Measurements from ENCODE around the gene TMEM39B. TPM values are rescaled to one million over a fixed set of nuclear protein-coding genes. Genes with fewer than 3 reads are reported as not detected.

TMEM39B gene
- total RNA-seq, 4 donors from 2014 or later = 1.7 to 5.4 (median 2.9) TPM

DNA sequence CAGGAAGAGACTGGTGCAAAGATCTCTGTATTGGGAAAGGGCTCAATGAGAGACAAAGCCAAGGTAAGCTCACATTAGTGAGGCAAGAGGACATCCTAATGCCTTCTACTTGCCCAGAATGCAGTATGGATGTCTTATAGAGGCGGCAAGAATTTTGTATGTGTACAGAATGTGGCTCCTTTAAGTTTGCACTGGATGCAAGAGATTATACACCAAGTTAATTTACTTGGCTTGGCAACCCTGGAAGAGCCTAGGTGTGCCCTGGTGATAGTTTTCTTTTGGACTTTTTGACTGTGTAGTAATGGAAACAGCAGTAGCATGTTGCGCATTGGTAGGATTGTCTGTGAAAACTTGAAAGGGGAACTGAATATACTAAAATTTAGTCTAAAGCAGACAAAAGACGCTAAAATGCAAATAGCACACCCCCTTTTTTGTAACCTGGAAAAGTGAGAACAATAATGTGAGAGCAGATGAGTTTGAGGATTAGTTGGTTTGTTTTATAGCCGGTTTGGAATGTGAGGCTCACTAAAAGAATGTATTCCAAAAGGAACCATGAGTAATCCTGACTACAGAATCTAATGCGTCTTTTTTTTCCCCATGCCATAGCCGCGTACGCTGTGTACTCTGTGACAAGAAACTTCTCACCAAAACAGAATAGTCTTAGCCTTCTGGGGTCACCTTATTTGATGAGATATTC, 41.0 kb upstream of the TMEM39B start:
- Histone ChIP-seq H3K27me3 (no peaks in the 10 kb centered on the region), H3K9me3 (no peaks in the 10 kb centered on the region), H3K27ac (peak overlapping the region; percentile 79 to 83 (median 81)), H3K4me1 (peaks cover 9 to 80% (median 20%) of the 10 kb centered on the region in 3 donors), H3K36me3 (peaks cover 6 to 52% of the 10 kb centered on the region in 2 donors), H3K4me3 (peak overlapping the region in 1 of 2 donors; percentile 9)
- peak; percentile 45 for TF ChIP-seq POLR2AphosphoS5 (IDR thresholded peaks at IDR 0.05)
- no peak for TF ChIP-seq EP300 (IDR thresholded peaks at IDR 0.05)
- peak; percentile 87 for ATAC-seq
- 31 to 69% methylated on average over 8 of the region's 8 CpGs for WGBS, 2 donors (ENCODE audit: low coverage in 1 of 2)

DNA sequence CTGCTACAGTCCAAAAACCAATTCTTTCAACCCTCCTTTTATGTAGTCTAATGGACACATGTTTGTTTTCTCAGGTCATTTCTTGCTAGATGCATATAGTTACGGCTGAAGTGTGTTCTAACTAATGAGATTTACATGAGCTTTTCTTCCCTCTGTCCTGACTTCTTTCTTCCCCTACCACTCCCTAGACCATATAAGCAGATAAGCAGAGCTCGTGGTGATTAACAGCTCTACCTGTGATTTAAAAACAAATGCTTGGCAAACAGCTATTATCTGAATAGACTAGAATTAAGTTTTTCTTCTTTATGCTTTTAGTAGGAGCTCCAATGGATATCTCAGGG, 40.5 kb upstream of the TMEM39B start:
- Histone ChIP-seq H3K36me3 (peaks cover 6 to 57% of the 10 kb centered on the region in 2 donors), H3K9me3 (no peaks in the 10 kb centered on the region), H3K4me1 (peaks cover 9 to 75% (median 17%) of the 10 kb centered on the region in 3 donors)

DNA sequence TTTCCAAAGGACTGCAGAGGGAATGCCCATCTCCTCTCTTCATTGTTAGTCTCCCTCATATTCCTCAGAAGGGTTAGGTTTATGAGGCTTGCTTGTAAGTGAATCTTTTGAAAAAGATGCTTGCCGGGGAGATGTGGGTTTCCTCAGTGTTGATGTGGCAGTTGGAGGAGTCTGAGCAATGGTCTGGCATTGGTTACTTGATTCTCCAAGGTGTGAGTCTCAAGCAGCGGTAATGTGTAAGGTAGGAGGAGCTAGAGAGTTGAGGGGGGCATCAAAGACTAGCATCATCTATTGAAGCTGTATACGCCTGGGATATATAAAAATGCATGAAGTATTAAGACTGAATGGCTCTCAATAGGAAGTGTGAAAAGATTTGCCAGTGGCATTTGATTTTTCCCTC, 37.6 kb upstream of the TMEM39B start:
- H3K27ac ChIP-seq = peak overlapping the region in 1 of 4 donors; percentile 22
- H3K4me3 ChIP-seq = no peak overlapping the region
- H3K27me3 ChIP-seq = no peaks in the 10 kb centered on the region
- TF ChIP-seq POLR2AphosphoS5 (IDR thresholded peaks at IDR 0.05) = no peak
- peaks cover 9 to 85% of the 10 kb centered on the region in 2 donors for H3K36me3 ChIP-seq
- H3K9me3 ChIP-seq = no peaks in the 10 kb centered on the region
- peaks cover 4 to 59% (median 9%) of the 10 kb centered on the region in 3 donors for H3K4me1 ChIP-seq
- WGBS, 2 donors (ENCODE audit: low coverage in 1 of 2) = 67 to 90% methylated on average over 3 of the region's 3 CpGs
- no peak for ATAC-seq

More for the DNA sequence above, 40.5 kb upstream of the TMEM39B start:
- peak; percentile 41 for ATAC-seq
- Histone ChIP-seq H3K27me3 (no peaks in the 10 kb centered on the region), H3K27ac (peak overlapping the region; percentile 79 to 83 (median 81)), H3K4me3 (peak overlapping the region in 1 of 2 donors; percentile 9)
- 21 to 35% methylated on average over 2 of the region's 2 CpGs for WGBS, 2 donors (ENCODE audit: low coverage in 1 of 2)
- no peak for TF ChIP-seq POLR2A (IDR thresholded peaks at IDR 0.05)
- TF ChIP-seq EP300 (IDR thresholded peaks at IDR 0.05) = no peak
- TF ChIP-seq, protein P1, sequence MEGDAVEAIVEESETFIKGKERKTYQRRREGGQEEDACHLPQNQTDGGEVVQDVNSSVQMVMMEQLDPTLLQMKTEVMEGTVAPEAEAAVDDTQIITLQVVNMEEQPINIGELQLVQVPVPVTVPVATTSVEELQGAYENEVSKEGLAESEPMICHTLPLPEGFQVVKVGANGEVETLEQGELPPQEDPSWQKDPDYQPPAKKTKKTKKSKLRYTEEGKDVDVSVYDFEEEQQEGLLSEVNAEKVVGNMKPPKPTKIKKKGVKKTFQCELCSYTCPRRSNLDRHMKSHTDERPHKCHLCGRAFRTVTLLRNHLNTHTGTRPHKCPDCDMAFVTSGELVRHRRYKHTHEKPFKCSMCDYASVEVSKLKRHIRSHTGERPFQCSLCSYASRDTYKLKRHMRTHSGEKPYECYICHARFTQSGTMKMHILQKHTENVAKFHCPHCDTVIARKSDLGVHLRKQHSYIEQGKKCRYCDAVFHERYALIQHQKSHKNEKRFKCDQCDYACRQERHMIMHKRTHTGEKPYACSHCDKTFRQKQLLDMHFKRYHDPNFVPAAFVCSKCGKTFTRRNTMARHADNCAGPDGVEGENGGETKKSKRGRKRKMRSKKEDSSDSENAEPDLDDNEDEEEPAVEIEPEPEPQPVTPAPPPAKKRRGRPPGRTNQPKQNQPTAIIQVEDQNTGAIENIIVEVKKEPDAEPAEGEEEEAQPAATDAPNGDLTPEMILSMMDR (IDR thresholded peaks at IDR 0.05) = no peak
- TF ChIP-seq POLR2AphosphoS5 (IDR thresholded peaks at IDR 0.05) = no peak

DNA sequence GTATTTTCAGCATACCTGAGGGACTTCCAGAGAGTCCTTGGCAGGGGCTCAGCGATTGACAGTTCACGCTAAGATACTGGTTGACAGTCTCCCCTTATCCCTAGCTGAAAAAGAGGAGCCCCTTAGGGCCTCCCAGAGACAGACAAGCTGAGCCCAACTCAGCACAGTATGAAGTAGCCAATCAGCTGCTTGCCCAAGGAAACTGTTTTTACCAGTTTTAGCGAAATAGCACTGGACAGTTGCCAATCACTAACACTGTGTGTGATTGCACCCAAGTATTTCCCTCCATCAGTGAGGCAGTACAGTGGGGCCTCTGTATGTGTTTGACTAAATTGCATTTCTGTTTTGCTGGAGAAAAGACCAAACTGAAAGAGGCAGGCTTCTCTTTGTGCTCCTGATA, 32.0 kb upstream of the TMEM39B start:
- TF ChIP-seq POLR2A (IDR thresholded peaks at IDR 0.05) = no peak
- TF ChIP-seq, protein P1 (IDR thresholded peaks at IDR 0.05) = no peak
- no peak for TF ChIP-seq EP300 (IDR thresholded peaks at IDR 0.05)
- TF ChIP-seq POLR2AphosphoS5 (IDR thresholded peaks at IDR 0.05) = no peak
- Histone ChIP-seq H3K27ac (no peak overlapping the region), H3K4me3 (no peak overlapping the region), H3K36me3 (peaks cover 6 to 77% of the 10 kb centered on the region in 2 donors), H3K4me1 (peaks cover 0 to 18% (median 0%) of the 10 kb centered on the region in 3 donors), H3K27me3 (no peaks in the 10 kb centered on the region), H3K9me3 (no peaks in the 10 kb centered on the region)
- 68 to 80% methylated on average over 1 to 2 of the region's 3 CpGs for WGBS, 2 donors (ENCODE audit: low coverage in 1 of 2)
- no peak for ATAC-seq

DNA sequence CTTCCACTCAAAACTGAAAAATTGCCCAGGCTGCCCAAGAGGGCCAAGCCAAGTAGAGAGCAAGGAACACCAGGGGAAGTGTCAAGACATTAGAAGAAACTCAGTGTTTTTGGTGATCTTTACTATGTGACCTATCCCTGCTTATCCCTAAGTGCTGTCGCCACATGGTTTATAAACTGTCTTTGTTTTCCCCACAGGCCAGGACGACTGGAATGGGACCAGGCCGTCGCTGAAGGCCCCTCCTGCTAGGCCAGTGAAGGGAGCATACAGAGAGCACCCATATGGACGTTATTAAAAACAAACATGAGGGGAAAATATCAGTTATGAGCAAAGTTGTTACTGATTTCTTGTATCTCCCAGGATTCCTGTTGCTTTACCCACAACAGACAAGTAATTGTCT, 30.4 kb upstream of the TMEM39B start:
- Histone ChIP-seq H3K4me3 (no peak overlapping the region), H3K36me3 (peaks cover 6 to 63% of the 10 kb centered on the region in 2 donors), H3K27ac (no peak overlapping the region), H3K4me1 (peaks cover 0 to 16% (median 0%) of the 10 kb centered on the region in 3 donors), H3K27me3 (no peaks in the 10 kb centered on the region), H3K9me3 (no peaks in the 10 kb centered on the region)
- 63 to 74% methylated on average over 5 of the region's 5 CpGs for WGBS, 2 donors (ENCODE audit: low coverage in 1 of 2)
- TF ChIP-seq, protein P1 (IDR thresholded peaks at IDR 0.05) = no peak
- TF ChIP-seq POLR2AphosphoS5 (IDR thresholded peaks at IDR 0.05) = no peak
- TF ChIP-seq EP300 (IDR thresholded peaks at IDR 0.05) = no peak
- ATAC-seq = no peak

DNA sequence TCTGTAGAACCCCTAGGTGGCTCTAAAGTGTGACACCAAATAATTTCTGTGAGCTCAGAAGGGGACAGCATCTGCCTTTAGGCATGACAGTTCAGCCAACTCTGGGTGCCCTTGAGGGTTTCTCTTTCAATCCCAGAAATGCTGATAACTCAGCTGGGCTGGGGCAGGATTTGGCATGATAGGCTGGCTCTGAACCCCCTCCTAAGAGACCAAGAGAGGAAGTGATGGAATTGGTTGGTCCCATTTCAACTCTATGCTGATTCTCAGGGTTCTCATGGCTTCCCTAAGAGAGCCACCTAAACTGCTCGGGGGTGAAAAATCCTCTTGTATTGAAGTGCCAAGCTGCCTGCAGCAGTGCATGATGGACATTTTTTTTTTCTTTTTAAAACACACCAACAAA, 28.5 kb upstream of the TMEM39B start:
- no peak for ATAC-seq
- TF ChIP-seq, protein P1 (IDR thresholded peaks at IDR 0.05) = no peak
- TF ChIP-seq POLR2AphosphoS5 (IDR thresholded peaks at IDR 0.05) (no peak), EP300 (IDR thresholded peaks at IDR 0.05) (no peak), POLR2A (IDR thresholded peaks at IDR 0.05) (no peak)
- Histone ChIP-seq H3K27me3 (no peaks in the 10 kb centered on the region), H3K9me3 (no peaks in the 10 kb centered on the region), H3K36me3 (peaks cover 3 to 44% of the 10 kb centered on the region in 2 donors), H3K27ac (no peak overlapping the region), H3K4me3 (no peak overlapping the region), H3K4me1 (peaks cover 0 to 9% (median 0%) of the 10 kb centered on the region in 3 donors)
- WGBS, 2 donors (ENCODE audit: low coverage in 1 of 2) = 64 to 80% methylated on average over 1 of the region's 1 CpG

Data from gastroesophageal sphincter (tissue), 4 donors.